MV-4-11 (cell line): ENCODE data around the gene GXYLT2.
"Not testable (repeated sequence)": the region's sequence is repeated elsewhere in the genome, so short reads cannot be mapped to it uniquely, and the experiment has no call there.

Source experiments
- DNase-seq: peaks from one replicate; lab custom pipeline; 2025; lab: John Stamatoyannopoulos, UW

The GXYLT2 gene

GRCh38 chr3:72892870-72893269 is 5.0 kb downstream of the GXYLT2 start:
- no peak for DNase-seq

GRCh38 chr3:72894976-72895552 is 7.2 kb downstream of the GXYLT2 start:
- DNase-seq = peak; percentile 85

GRCh38 chr3:72896996-72897757 is 9.3 kb downstream of the GXYLT2 start:
- no peak for DNase-seq

GRCh38 chr3:72897758-72898007 is 9.8 kb downstream of the GXYLT2 start:
- DNase-seq = no peak

GRCh38 chr3:72899349-72899765 is 11.5 kb downstream of the GXYLT2 start:
- DNase-seq = no peak

GRCh38 chr3:72900048-72900447 is 12.2 kb downstream of the GXYLT2 start:
- DNase-seq = no peak

GRCh38 chr3:72901840-72902239 is 14.0 kb downstream of the GXYLT2 start:
- DNase-seq = no peak

GRCh38 chr3:72903004-72903403 is 15.2 kb downstream of the GXYLT2 start:
- DNase-seq = no peak

- DNase-seq = no peak
Measured at GRCh38 chr3:72904163-72904562, 16.3 kb downstream of the GXYLT2 start.

GRCh38 chr3:72906154-72906553 is 18.3 kb downstream of the GXYLT2 start:
- DNase-seq = no peak

- no peak for DNase-seq
Measured at GRCh38 chr3:72907131-72907711, 19.4 kb downstream of the GXYLT2 start.

GRCh38 chr3:72907731-72908620 is 20.1 kb downstream of the GXYLT2 start:
- no peak for DNase-seq

- no peak for DNase-seq
Measured at GRCh38 chr3:72909591-72909990, 21.7 kb downstream of the GXYLT2 start.

- no peak for DNase-seq
Measured at GRCh38 chr3:72912532-72912931, 24.7 kb downstream of the GXYLT2 start.

GRCh38 chr3:72914383-72914782 is 26.5 kb downstream of the GXYLT2 start:
- no peak for DNase-seq

- no peak for DNase-seq
Measured at GRCh38 chr3:72916250-72916649, 28.4 kb downstream of the GXYLT2 start.

GRCh38 chr3:72919520-72919919 is 31.7 kb downstream of the GXYLT2 start:
- DNase-seq = no peak

- peak; percentile 4 for DNase-seq
Measured at GRCh38 chr3:72924055-72924454, 36.2 kb downstream of the GXYLT2 start.

- DNase-seq = not testable (repeated sequence)
Measured at GRCh38 chr3:72928781-72929735, 41.2 kb downstream of the GXYLT2 start.

- no peak for DNase-seq
Measured at GRCh38 chr3:72930754-72931153, 42.9 kb downstream of the GXYLT2 start.

GRCh38 chr3:72932416-72932815 is 44.6 kb downstream of the GXYLT2 start:
- DNase-seq = no peak
